SIG-M5 treated with dmso at 0.1 percent for 504 hours (cell line): ENCODE results near the gene SEC61A1.

Experiments used
- DNase-seq: peaks from one replicate; lab custom pipeline; 2025; ENCODE audit not compliant: unreplicated experiment; lab: John Stamatoyannopoulos, UW

SEC61A1 gene

GRCh38 chr3:128111147-128111546 is 58.9 kb downstream of the SEC61A1 start:
- DNase-seq: no peak

DNA sequence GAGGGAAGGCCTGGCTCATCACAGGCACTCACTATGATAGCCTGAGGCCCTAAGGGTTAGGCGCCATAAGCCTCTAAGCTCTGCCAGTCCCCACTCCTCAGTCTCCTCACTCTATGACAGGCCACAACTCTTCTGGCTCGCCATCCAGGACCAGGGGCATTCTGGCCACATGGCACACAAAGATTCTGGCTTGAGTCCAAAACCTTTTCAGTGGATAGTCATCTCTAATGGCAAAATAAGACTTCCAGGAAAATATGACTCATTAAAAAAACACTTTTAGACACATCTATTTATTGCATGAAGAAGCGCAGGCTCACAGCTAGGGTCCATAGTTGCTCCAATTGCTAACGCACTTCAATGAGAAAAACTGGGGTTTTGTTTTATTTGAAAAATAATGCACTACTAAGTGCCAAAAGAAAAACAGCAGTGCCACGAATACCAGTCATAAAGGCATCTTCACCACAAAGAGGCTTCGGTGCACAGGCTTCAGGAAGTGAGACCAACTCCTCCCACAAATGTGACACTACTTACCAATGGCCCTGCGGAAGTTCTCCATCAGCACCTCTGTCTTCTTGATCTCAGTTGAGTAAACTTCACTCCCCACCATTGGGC is 60.2 kb downstream of the SEC61A1 start:
- no peak for DNase-seq

GRCh38 chr3:128113817-128114794 is 61.9 kb downstream of the SEC61A1 start:
- no peak for DNase-seq
